ENCODE results near the gene PRKCQ.

DNA sequence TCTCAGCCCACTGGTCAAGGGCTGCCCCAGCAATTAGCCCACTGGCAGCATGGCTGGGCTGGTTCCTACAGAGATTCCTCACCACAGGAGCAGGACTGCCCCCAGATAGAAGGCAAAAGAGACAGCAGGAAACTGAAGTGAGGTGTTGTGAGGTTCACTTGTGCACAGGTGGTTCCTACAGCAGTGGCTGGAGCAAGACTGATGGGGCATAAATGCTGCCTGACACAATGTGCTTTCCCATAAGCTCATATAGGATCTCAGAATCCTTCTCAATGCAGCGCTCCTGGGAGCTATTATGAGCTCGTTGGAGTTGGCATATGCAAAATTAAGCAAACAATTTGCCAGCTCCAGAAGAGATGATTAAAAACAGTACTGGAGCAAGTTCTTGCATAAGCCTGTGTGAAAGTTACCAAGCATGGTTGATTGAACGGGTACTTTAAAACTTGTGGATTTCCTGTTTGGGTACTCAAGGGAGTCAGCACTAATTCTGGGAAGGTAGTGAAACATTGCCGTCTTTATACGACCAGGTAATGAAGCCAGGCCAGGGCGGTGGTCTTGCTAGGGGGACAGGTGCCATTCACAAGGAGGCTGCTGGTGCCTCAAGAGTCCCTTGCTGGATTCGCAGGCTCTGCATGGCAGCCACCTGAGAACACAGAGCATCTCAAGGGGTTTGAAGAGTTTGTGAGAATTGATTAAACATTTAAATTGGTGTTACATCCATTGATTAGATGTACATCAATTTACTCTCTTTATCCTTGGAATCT lies 20.3 kb upstream of the PRKCQ start:
- TF ChIP-seq RCOR1 (IDR thresholded peaks at IDR 0.05; ENCODE audit: insufficient replicate concordance, low read length) (no peak), MXI1 (IDR thresholded peaks at IDR 0.05; ENCODE audit: borderline replicate concordance, low read depth, low read length) (no peak), RAD21 (IDR thresholded peaks at IDR 0.05; ENCODE audit: low read length) (no peak)
- TF ChIP-seq, protein P1, sequence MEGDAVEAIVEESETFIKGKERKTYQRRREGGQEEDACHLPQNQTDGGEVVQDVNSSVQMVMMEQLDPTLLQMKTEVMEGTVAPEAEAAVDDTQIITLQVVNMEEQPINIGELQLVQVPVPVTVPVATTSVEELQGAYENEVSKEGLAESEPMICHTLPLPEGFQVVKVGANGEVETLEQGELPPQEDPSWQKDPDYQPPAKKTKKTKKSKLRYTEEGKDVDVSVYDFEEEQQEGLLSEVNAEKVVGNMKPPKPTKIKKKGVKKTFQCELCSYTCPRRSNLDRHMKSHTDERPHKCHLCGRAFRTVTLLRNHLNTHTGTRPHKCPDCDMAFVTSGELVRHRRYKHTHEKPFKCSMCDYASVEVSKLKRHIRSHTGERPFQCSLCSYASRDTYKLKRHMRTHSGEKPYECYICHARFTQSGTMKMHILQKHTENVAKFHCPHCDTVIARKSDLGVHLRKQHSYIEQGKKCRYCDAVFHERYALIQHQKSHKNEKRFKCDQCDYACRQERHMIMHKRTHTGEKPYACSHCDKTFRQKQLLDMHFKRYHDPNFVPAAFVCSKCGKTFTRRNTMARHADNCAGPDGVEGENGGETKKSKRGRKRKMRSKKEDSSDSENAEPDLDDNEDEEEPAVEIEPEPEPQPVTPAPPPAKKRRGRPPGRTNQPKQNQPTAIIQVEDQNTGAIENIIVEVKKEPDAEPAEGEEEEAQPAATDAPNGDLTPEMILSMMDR (conservative IDR thresholded peaks at IDR 0.05; ENCODE audit: low read depth, low read length), result no peak
- TF ChIP-seq, protein P2, sequence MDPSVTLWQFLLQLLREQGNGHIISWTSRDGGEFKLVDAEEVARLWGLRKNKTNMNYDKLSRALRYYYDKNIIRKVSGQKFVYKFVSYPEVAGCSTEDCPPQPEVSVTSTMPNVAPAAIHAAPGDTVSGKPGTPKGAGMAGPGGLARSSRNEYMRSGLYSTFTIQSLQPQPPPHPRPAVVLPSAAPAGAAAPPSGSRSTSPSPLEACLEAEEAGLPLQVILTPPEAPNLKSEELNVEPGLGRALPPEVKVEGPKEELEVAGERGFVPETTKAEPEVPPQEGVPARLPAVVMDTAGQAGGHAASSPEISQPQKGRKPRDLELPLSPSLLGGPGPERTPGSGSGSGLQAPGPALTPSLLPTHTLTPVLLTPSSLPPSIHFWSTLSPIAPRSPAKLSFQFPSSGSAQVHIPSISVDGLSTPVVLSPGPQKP (IDR thresholded peaks at IDR 0.05; ENCODE audit: borderline replicate concordance, low read depth, low read length), result no peak
